ENCODE data around the gene CCND2. TPM values are rescaled to one million over a fixed set of nuclear protein-coding genes. Genes with fewer than 3 reads are reported as not detected.

CCND2 gene
- total and polyA plus RNA-seq, 2 of the 4 experiments (the other 2 are of a cell fraction), result 1.1 to 2.3 TPM

Other genes starting within 250 kb of the CCND2 start
- gene TIGAR, start 47.5 kb downstream of the CCND2 start, total RNA-seq (2012; rRNA removed), result 7.3 and 13.9 TPM in 2 replicates
- 9.2 and 13.7 TPM in 2 replicates for gene TIGAR, start 47.5 kb downstream of the CCND2 start, polyA plus RNA-seq (2012; rRNA removed)
- gene FGF23, start 106.0 kb downstream of the CCND2 start, total RNA-seq (2012; rRNA removed), result not detected in 2 replicates
- not detected in 2 replicates for gene FGF23, start 106.0 kb downstream of the CCND2 start, polyA plus RNA-seq (2012; rRNA removed)
- not detected in 2 replicates for gene FGF6, start 172.1 kb downstream of the CCND2 start, total RNA-seq (2012; rRNA removed)
- not detected in 2 replicates for gene FGF6, start 172.1 kb downstream of the CCND2 start, polyA plus RNA-seq (2012; rRNA removed)

All from IMR-90 (cell line).